ENCODE data around the gene SMPD3. TPM values are rescaled to one million over a fixed set of nuclear protein-coding genes. Genes with fewer than 3 reads are reported as not detected.
A peak's percentile ranks its signal among the peaks of the same experiment; 100 is the strongest.

Gene SMPD3
- total and polyA plus RNA-seq, 12 donors, result 0.03 to 1.2 (median 0.22) TPM; not detected in 1

GRCh38 chr16:68310437-68310773, 137.9 kb downstream of the SMPD3 start:
- WGBS, 2 donors, result 0% methylated on average over 29 of the region's 29 CpGs
- ATAC-seq, result peak; percentile 7 to 74 (median 44)
- H3K36me3 ChIP-seq, result peaks cover 0 to 68% (median 17%) of the 10 kb centered on the region in 9 donors
- H3K4me1 ChIP-seq, result peaks cover 12 to 45% (median 34%) of the 10 kb centered on the region in 9 donors
- TF ChIP-seq CTCF (IDR thresholded peaks at IDR 0.05), result no peak
- no peaks in the 10 kb centered on the region for H3K9me3 ChIP-seq
- peak overlapping the region; percentile 3 to 90 (median 84) for H3K27ac ChIP-seq
- intact Hi-C loops (cut with DNase I), result loop anchor here in 7 of 10 donors (2.0 to 5.0 kb wide), 3 partner anchors 22 to 48 kb away; partner anchors contain the start of gene SLC7A6 (in 7 of the 7)
- H3K27me3 ChIP-seq, result no peaks in the 10 kb centered on the region
- peak overlapping the region; percentile 68 to 98 (median 91) for H3K4me3 ChIP-seq
- DNase-seq, result peak in 1 of 2 donors; percentile 28

- ATAC-seq (no peak), DNase-seq (no peak)
- H3K27me3 ChIP-seq, result no peaks in the 10 kb centered on the region
- intact Hi-C loops (cut with DNase I), result loop anchor here in 7 of 10 donors (2.0 to 5.0 kb wide), 3 partner anchors 21 to 47 kb away; partner anchors contain the start of gene SLC7A6 (in 7 of the 7)
- H3K36me3 ChIP-seq, result peaks cover 0 to 68% (median 17%) of the 10 kb centered on the region in 9 donors
- no peaks in the 10 kb centered on the region for H3K9me3 ChIP-seq
- WGBS, 2 donors, result 28 to 36% methylated on average over 6 of the region's 6 CpGs
- no peak for TF ChIP-seq CTCF (IDR thresholded peaks at IDR 0.05)
- H3K27ac ChIP-seq, result peak overlapping the region in 5 of 10 donors; percentile 52 to 90 (median 88)
- H3K4me1 ChIP-seq, result peaks cover 12 to 45% (median 34%) of the 10 kb centered on the region in 9 donors
- peak overlapping the region; percentile 68 to 98 (median 91) for H3K4me3 ChIP-seq
These were observed 138.5 kb downstream of the SMPD3 start for GRCh38 chr16:68309799-68310198.

Other genes with a start within 250 kb of the SMPD3 start
- gene ESRP2, start 212.4 kb downstream of the SMPD3 start, total RNA-seq, result 1 to 10 TPM in 1 of 10 donors, under 1 TPM in 9; 0.07 to 1.0 (median 0.44) TPM
- under 1 TPM; 0.25 to 0.66 TPM for gene ESRP2, start 212.4 kb downstream of the SMPD3 start, polyA plus RNA-seq
- gene PLA2G15, start 203.1 kb downstream of the SMPD3 start, total RNA-seq, result 10 to 100 TPM; 31.0 to 62.1 (median 44.0) TPM
- gene PLA2G15, start 203.1 kb downstream of the SMPD3 start, polyA plus RNA-seq, result 10 to 100 TPM; 33.1 to 33.7 TPM
- 10 to 100 TPM; 28.4 to 59.2 (median 42.4) TPM for gene SLC7A6, start 184.0 kb downstream of the SMPD3 start, total RNA-seq
- gene SLC7A6, start 184.0 kb downstream of the SMPD3 start, polyA plus RNA-seq, result 10 to 100 TPM; 22.6 to 85.6 TPM
- 10 to 100 TPM in 9 of 10 donors, 1 to 10 TPM in 1; 9.9 to 14.4 (median 12.8) TPM for gene SLC7A6OS, start 137.6 kb downstream of the SMPD3 start, total RNA-seq
- gene SLC7A6OS, start 137.6 kb downstream of the SMPD3 start, polyA plus RNA-seq, result 1 to 10 TPM; 7.3 to 9.6 TPM
- 10 to 100 TPM; 22.0 to 39.2 (median 30.7) TPM for gene PRMT7, start 137.5 kb downstream of the SMPD3 start, total RNA-seq
- gene PRMT7, start 137.5 kb downstream of the SMPD3 start, polyA plus RNA-seq, result 10 to 100 TPM; 18.1 to 57.8 TPM
- gene ZFP90, start 90.8 kb upstream of the SMPD3 start, total RNA-seq, result 10 to 100 TPM in 9 of 10 donors, 1 to 10 TPM in 1; 9.1 to 15.6 (median 12.2) TPM
- gene ZFP90, start 90.8 kb upstream of the SMPD3 start, polyA plus RNA-seq, result 1 to 10 TPM; 5.0 to 7.0 TPM
- under 1 TPM in 1 of 10 donors, not detected in 9; 0.71 TPM for gene CDH3, start 196.8 kb upstream of the SMPD3 start, total RNA-seq
- under 1 TPM; 0.06 to 0.29 TPM for gene CDH3, start 196.8 kb upstream of the SMPD3 start, polyA plus RNA-seq